RPMI7951 (cell line): ENCODE measurements around the gene CYB561. TPM values are rescaled to one million over a fixed set of nuclear protein-coding genes. Genes with fewer than 3 reads are reported as not detected.

Experiments used
- DNase-seq: peaks from one replicate; pipeline ENCODE4 v3.0.0-alpha.2; 2012; ENCODE audit warnings: low read depth
- total RNA-seq: library from RNA; depleted of rRNA; stranded (reverse); fragments of >200 nt; shearing (Covaris generic); gene quantifications from 2 replicates; pipeline ENCODE4 v1.2.3, GENCODE V29; 2014; rRNA removed

Gene CYB561
- total RNA-seq, 1 experiment from 2014 or later = 10.0 TPM

GRCh38 chr17:63412234-63412633, 33.9 kb downstream of the CYB561 start:
- DNase-seq = no peak

- DNase-seq = no peak
These were observed 38.3 kb downstream of the CYB561 start for GRCh38 chr17:63407741-63408330.

DNA sequence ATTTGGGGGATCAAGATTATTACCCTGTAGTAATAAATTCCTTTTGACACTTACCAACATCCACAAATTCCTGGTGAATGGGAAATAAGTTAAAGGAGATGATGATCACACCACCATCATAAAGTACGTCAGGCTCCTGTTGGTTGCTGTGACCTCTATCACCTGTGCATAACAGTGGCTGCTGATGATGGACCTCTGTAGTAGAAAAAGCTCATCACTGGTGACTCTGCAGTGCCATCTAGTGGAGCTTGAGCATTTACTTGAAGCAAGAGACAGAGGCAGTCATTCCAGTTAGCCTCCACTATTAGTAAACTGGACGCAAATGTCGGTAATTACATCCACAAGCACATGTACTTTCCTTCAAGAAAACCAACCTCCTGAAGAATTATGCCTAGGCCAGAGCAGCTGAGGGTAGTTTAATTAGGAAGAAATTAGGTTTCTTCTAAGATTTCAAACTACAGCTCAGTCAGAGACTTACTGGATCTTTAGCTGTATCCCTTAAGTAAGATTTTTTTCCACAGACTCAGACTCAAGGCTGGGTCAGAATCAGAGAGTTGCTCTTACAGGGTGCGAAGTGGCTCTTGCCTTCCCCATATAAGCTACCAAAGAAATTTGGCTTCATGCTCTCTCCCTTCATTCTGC, 39.3 kb downstream of the CYB561 start:
- peak; percentile 77 for DNase-seq

- peak; percentile 71 for DNase-seq
These were observed 40.3 kb downstream of the CYB561 start for GRCh38 chr17:63405741-63406261.

DNA sequence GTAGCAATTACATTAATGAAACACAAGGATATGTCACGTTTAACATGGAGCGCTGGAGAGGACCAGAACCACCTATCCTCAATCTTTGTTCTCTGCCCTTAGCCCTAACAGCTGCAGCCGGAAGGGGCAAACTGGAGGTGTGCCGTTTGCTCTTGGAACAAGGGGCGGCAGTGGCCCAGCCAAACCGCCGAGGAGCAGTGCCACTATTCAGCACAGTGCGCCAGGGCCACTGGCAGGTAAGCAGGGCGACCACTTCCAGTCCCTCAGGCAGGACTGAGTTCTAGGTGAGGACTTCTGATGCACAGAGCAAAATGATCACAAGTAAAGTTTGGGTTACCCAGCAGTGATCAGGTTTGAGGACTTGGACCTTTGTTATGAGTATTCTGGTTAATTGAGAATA, 41.1 kb downstream of the CYB561 start:
- DNase-seq = no peak

GRCh38 chr17:63402431-63403212, 43.5 kb downstream of the CYB561 start:
- DNase-seq = no peak

DNA sequence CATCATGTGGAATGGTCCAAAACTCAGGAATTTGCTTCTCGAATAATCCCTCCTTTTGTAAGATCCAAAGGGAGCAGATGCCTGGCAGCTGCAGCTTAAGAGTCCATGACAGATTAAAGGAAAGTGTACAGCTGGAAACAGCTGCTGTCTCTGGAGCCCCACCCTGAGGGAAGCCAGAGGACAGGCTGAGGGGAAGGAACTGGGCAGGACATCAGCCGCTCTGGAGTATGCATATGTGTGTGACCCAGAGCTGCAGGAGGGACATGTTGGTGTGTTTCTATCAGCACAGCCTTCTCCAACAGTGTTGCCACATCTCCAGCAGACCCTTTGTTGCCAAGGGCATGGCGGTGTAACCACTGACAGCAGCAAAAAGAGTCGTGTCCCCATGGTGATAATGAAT, 46.2 kb downstream of the CYB561 start:
- DNase-seq = peak; percentile 82

GRCh38 chr17:63399316-63399715, 46.8 kb downstream of the CYB561 start:
- DNase-seq = peak; percentile 71

DNA sequence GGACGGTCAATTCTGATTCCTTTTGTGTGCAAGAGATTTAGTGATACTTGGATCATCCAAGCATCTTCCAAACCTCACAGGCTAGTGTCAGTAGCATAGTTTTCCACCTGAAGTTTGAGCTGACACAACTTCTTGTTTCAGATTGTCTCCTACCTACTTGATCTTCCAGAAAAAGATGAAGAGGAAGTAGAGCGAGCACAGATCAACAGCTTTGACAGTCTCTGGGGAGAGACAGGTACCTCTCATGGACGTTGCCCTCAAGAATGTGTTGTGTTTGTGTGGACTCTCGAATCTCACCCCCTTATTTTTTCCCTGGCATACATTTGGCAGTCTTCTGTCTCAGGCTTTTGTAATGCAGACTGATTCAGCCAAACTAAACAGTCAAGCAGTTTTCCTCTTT, 47.4 kb downstream of the CYB561 start:
- no peak for DNase-seq

GRCh38 chr17:63395075-63395805, 50.9 kb downstream of the CYB561 start:
- DNase-seq = peak; percentile 87

- peak; percentile 38 for DNase-seq
These were observed 56.0 kb downstream of the CYB561 start for GRCh38 chr17:63390090-63390489.

- DNase-seq = no peak
These were observed 58.3 kb downstream of the CYB561 start for GRCh38 chr17:63387656-63388340.

DNA sequence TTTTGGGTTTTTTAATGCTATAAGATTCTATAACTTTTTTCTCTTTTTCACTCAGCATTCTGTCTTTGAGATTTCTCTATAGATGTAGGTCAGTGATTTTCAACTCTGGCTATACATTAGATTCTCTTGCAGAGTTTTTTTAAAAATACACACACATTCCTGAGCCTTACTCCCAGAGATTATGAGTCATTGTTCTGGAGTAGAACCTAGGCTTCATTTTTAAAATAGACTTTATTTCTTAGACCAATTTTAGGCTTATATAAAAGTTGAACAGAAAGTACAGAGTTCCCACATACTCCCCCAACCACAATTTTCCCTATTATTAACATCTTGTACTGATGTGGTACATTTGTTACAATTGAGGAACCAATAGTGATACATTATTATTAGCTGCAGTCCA, 63.3 kb downstream of the CYB561 start:
- DNase-seq = peak; percentile 14

Other genes with a start within 250 kb of the CYB561 start
- gene ACE, start 30.8 kb upstream of the CYB561 start, total RNA-seq = 0.68 and 0.72 TPM in 2 replicates
- not detected in 2 replicates for gene KCNH6, start 77.1 kb upstream of the CYB561 start, total RNA-seq
- gene DCAF7, start 104.2 kb upstream of the CYB561 start, total RNA-seq = 20.7 and 22.2 TPM in 2 replicates
- gene TACO1, start 154.6 kb upstream of the CYB561 start, total RNA-seq = 12.6 and 16.7 TPM in 2 replicates
- gene MAP3K3, start 176.1 kb upstream of the CYB561 start, total RNA-seq = 15.3 and 18.1 TPM in 2 replicates